ENCODE measurements around the gene RAP1A.
"Not testable (repeated sequence)": the region's sequence is repeated elsewhere in the genome, so short reads cannot be mapped to it uniquely, and the experiment has no call there.

RAP1A gene

DNA sequence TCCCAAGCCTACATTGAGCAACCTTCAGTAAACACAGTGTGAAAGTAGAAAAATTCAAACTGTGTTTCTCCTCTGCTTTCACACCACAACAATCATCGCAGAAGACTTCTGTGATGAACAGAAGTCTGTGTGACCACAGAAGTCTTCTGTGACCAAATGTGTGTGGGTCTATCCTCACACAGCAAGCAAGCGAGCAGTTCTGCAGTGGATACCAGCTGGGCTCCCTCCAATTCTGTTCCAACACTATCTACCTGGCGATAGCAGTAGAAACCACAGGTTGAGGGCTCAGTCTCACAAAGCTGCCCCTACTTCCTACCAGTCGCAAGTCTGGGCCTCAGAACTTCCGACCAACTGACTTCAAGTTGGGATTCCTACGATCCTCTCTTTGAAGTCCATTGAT is 21.0 kb upstream of the RAP1A start:
- DNase-seq, result no peak

DNA sequence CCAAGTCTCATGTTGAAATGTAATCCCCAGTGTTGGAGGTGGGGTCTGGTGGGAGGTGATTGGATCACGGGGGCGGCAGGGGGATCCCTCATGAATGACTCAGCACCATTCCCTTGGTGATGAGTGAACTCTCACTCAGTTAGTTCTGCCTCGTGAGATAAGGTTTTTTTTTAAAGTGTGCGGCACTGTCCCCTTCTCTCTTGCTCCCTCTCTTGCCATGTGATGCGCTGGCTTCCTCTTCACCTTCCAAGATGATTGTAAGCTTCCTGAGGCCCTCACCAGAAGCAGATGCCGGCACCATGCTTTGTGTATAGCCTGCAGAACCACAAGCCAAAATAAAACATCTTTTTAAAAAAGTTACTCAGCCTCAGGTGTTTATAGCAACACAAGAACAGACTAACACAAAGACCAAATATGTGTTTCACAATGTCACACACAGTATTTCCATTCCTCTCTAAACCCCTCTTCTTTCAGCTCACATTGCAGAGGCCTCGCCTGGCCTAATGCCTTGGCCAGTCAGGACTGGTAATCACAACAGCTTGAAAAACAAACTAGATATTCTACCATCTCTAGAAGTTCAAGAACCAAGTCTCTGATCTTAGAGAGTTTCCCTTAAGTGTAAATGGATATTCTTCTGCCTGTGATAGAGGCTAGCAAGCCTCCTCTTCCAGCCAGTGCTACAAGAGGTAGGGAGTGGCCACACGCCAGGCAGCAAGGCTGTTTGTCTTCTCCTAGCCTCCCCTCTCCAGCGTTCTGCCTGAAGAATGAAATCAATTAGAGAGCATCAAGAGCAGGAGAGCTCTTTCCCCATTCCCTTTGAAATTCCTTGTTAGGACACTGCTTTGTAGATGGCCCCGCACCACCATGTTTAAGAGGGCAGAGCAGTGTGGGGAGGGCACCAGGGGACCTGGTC is 19.6 kb upstream of the RAP1A start:
- peak in 1 of 2 donors; percentile 32 for DNase-seq

DNA sequence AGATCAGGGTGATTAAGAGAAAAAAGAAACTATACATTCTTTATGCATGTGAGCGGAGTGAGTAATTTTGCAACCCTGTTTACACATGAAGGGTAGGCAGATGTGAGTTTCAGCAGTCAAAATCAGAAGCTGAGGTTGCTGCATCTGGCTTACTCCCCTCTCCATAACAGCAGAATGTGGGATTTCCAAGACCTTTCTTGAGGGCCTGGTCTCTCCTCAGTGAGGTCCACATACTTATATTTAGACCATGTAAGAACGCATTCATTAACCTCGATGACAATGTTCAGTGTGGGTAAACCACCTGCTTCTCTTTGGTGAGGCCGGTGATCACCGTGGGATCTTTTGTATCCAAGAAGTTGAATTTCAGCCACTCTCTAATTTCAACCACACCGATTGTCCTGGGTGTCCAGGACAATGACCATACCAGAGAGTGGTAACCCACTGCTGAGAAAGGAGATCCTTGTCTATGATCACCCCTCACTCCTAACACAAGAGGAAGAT is 18.7 kb upstream of the RAP1A start:
- DNase-seq, result no peak

DNA sequence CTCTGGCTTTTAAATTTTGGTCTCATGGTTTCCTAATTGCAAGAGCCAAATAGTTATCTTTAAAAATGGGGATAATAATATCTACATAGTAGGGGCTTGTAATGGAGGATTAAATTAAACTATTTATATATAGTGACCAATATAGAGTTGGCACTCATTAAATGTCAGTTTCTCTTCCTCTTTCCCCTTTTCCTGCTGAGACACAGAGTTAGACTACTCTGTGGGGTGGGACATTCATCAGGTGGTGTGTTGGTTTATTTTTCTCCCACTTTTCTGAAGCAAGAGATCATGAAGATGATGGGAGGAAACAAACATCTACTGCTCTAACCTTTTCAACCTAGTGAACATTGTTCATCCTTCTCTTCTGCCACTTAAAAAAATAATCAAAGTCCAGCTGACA is 17.3 kb upstream of the RAP1A start:
- DNase-seq, result no peak

DNA sequence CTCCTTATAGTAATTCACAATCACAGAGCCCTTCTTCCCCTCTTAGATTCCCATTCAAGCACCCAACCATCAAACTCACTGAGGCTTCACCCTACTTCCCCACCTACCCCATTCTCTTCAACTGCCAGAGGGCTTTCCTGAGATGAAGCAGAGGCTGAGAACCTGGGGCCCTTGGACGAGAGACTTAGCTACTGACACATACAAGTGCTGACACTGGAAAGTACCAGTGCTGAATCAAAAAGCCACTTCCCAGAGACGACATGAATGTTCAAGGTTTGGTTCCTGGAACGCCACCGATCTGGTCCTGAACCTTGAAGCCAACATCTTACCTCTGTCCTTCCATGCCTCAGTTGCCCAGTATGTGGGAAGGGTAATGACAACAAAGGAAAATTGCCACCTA is 16.6 kb upstream of the RAP1A start:
- peak; percentile 50 to 51 for DNase-seq

DNA sequence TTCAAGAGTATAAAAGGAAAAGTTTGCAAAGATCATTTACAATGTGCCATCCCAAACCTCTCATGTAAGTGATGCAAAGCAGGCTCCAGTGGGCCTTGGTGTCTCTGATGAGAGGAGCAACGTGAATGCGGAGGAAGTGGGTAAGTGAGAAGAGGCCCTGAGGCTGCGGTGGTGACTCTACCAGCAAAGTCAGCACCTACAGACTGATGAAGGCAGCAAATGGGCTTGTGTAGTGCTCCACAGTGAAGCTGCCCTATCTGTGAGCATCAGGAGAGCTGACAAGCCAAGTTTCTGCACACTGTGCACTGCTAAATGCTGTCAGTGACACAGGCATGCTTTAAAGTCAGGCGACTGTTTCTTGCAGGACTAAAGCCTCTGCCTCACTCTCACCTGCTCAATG is 15.6 kb upstream of the RAP1A start:
- DNase-seq, result peak; percentile 71 to 77

DNA sequence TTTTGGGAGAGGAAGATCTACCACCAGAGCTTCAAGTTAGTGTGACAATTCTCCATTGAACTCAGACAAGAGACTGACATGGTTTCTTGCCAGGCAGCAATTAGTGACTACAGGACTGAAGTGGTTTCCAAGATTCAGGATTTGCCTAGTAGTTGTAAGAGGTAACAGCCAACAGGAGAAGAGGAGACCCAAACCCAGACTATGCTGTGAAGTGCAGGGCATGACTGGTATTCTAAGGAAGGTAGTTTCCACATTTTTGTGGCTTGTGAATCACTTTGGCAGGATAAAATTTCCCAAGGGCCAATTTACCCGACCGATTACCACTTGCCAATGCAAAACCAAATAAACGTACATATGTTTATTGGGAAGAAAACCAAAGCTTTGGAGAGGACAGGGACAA is 14.7 kb upstream of the RAP1A start:
- no peak for DNase-seq

DNA sequence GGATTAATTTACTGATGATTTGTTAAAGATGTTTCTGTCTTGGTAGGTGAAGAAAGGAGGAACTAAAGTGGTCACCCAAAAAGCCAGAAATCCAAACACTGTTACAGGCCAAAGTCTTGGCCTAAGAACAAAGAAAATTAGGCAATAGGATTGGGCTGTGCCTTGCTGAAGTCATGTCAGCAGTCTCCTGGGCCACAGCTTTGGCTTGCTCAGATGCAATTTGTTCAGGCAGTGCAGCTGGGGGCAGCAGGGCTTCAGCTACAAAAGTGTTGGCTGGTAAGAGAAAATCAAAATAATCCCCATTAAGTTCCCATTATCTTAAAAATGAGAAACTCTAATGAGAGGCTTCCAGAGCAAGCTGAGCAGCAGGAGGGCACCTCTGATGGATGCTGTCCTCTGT is 14.0 kb upstream of the RAP1A start:
- DNase-seq, result no peak

DNA sequence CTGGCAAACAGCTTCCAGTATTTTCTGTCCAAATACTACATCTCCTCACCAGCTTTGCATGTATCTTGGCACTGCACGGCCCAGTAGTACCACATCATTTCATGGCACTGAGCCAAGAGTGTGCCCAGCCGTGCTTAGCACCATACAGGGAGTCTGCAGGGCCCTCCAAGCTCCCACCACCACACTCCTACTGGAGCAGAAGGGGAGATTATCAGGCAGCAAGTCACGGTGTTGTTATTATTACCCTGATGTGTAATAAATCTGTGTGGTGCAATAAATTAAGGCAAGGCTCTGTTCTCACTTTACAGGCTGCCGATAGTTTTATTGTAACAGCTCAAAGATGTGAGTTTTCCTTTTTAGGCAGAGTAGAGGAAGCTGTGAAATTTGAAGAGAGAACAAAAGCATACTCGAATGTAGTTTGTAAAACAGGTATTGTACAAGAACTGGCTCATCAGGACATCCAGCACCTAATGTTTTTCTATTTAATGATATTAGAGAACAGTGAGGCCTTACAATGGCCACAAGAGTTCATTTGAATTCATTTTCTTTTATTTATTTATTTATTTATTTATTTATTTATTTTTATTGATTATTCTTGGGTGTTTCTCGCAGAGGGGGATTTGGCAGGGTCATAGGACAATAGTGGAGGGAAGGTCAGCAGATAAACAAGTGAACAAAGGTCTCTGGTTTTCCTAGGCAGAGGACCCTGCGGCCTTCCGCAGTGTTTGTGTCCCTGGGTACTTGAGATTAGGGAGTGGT is 13.0 kb upstream of the RAP1A start:
- not testable (repeated sequence) for DNase-seq

DNA sequence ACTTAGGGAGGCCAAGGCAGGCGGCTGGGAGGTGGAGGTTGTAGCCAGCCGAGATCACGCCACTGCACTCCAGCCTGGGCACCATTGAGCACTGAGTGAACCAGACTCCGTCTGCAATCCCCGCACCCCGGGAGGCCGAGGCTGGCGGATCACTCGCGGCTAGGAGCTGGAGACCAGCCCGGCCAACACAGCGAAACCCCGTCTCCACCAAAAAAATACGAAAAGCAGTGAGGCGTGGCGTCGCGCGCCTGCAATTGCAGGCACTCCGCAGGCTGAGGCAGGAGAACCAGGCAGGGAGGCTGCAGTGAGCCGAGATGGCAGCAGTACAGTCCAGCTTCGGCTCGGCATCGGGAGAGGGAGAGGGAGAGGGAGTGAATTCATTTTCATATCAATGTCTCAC is 11.1 kb upstream of the RAP1A start:
- not testable (repeated sequence) for DNase-seq

DNA sequence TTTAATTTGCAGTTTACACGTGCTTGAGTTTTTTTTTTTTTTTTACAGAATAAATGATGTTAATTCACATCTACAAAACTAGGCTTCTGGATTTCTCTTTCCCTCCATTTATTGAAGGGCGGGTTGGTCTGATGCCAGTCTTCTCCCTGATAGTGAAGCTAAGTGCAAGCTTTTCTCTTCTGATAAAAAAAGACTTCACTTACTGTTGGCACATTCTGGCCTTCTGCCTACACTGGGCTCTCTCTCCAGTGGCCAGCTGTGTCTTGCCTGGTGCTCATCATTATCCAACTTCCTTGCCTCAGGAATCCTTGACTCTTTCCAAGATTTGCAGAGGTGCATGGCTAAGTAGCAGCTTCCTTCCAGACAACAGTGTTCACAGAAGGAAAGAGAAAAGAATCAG is 7.6 kb upstream of the RAP1A start:
- DNase-seq, result no peak

DNA sequence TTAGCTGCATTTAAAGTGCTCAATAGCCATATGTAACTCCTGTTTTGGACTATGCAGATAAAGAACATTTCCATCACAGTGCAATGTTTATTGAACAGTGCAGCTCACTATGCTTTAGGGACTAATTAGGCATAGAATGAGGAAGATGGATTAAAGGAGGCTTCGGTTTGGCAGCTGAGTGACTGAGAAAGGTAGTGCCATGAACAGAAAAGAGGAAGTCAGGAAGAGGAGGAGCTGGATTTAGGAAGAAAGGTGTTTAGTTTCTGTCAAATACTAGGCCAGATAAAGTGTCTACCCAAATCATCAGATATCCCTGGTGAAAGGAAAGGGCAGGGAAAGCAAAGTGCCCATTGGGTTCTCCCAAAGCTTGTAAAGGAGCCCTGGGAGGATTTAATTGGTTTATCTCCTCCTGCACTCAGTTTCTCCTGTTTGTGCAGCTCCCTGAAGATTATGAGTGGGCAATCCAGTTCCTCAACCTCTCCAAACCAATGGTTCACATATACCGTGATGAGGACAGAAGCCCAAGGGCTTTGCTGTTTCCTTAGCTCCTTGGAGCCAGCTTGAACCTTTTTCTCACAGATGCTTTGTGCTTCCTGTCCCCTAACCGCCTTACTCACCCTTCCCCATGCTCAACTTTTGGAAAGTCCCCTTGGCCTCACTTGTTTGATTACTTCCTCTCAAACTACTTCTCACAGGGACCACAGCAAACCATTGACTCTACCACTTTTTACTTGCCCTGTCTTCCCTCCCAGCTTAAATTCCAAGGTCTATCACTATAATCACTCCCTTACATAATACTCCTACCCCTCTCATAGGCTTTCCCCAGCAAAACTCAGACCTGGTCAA is 3.5 kb upstream of the RAP1A start:
- peak in 1 of 2 donors; percentile 49 for DNase-seq

DNA sequence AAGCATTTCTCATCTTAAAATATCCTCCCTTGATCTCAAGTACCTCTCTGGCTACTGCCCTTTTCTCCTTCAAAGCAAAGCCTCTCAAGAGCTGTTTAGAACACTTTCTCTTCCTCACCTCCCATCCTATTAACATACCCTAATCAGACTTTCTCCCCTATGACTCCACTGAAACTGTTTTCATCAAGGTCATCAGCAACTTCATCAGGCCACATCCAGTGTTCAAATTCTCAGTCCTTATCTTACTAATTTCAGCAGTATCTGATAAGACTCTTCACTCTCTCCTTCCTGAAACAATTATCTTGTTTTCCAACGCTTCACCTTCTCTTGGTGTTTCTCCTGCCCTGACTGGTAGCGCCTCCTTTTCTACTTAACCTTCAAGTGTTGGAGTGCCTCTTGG is 1.5 kb upstream of the RAP1A start:
- no peak for DNase-seq

DNA sequence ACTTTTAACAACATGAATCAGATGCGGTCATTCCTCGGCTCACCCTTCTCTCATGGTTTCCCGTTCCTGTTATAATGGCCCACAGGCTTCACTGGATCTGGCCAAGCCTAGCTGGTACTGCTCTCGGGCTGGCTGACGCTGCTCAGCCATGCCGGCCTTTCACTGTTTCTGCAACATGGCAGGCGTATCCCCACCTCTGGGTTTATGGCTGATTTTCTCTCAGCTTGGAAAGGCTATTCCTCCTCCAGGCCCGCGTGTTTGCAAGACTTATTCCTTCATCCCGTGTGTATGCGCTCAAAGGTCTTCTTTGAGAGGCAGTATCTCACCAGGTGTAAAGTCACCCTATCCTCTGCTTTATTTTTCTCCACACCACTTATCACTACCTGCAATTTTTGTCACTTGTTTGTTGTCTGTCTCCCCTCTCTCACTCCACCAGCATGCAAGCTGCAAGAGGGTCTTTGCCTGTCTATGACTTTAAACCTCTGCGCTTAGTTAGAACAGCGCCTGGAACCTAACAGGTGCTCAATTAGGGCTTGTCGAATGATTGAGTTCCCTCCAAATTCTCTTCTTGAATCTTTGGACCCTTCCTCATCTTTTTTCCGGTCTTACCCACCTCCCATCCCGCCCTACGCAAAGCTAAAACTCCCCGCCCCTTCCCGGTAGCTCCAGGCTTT is 491 bp upstream of the RAP1A start:
- DNase-seq, result no peak

DNA sequence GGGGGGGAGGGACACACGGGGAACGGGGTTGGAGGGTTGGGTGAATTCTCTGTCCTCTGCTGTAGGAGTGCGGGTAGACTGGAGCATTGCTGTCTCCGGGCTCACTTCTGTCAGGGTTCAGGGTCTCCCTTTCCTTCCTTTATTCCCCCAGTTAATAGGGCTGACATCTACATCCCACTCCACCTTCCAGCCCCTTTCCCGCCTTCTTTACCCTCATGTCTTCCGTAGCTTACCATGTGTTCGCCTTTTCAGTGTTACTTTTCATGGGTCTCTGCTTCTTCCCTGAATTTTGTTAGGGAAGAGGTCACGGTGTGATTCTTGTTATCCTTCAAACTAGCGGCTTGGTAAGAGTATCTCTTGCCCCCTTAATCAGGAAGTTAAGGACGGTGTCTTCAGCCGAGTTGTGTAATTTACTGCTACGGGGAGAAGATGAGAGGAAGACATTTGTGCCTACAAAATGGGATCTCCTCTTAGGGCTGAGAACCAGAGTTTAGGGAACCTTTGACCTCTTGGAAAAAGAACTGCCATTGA is 917 bp downstream of the RAP1A start:
- DNase-seq, result no peak

DNA sequence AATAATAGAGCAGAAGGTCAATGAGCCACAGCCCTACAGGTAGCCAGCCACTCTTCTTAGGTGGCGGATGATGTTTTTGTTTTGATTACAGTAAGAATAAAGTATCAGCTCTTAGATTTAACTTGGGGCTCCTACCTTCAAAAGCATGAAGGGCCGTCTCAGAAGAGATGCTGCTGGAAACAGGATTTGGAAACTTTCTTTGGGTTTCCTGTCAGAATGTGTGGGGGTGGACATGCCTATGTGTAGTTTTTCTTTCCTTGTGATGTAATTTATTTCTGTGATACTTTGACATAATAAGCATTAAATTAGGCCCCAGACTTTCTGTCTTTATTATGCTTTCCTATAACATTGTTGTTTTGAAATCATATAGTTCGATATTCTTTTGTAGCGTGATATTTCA is 1.5 kb downstream of the RAP1A start:
- DNase-seq, result no peak

DNA sequence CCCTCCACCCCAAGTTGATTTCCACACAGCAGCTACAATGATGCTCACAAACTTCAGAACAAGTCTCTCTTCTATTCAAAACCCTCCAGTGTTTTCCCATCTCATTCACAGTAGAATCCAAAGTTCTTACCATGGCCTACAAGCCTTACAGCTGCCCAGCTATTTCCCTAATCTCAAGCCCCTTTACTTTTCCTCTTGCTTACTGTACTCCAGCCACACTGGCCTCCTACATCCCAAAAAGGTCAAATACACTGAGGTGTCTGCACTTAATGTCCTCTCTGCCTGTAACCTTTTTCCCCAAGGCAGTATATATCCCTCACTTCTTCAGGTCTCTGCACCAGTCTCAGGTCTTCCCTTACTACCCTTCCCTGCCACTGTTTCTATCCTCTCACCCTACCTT is 2.6 kb downstream of the RAP1A start:
- no peak for DNase-seq

DNA sequence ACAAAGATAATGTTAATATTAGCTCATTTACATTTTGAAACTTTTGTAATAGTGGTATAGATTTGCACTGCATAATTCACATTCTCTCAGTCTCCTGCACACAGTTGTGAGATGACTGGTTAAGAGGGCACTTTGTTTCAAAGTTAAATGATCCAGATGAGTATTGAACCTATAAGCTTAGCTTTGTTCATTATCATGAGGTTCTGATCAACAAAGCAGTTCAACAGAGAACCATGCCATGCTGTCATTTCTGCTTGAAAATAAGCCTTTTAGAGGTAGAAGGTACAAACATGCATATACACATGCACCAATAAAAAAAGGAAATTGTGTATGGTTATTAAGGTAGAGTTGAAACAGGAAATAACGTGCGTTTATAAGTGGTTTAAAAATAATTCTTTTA is 4.8 kb downstream of the RAP1A start:
- no peak for DNase-seq

DNA sequence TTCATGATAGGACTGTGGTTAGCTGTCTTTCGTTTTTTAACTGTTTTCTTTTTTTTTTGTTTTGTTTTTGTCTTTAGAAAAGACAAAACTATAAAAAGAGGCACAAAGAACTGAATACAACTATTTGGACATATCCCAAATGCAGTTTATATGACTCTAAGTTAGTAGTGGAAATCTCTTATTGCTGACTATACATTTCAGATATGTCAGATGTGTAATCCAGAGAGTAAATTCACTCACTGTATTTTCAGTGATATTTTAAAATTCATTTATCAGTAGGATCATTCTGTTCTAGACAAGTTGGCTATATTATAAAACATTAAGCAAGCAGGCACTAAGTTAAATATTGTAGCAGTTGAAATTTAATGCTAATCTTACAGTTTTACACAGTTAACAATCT is 5.7 kb downstream of the RAP1A start:
- DNase-seq, result no peak

DNA sequence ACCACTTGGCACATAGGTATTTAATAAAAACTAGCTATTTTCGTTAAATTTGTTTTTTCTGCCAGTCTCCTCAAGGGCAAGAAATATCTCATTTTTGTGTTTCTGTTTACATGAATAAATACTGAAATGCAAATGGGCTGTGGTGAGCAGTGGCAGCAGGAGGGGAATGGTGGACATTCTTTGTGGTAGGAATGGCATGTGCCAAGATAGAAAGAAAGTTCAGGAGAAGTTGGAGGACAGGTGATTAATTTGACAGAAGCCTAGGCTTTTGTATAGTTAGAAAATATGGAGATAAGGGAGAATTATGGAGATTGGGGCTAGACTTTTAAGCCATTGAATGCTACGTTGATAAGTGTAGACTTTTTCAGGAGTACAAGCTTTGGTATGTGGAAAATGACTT is 8.6 kb downstream of the RAP1A start:
- no peak for DNase-seq

DNA sequence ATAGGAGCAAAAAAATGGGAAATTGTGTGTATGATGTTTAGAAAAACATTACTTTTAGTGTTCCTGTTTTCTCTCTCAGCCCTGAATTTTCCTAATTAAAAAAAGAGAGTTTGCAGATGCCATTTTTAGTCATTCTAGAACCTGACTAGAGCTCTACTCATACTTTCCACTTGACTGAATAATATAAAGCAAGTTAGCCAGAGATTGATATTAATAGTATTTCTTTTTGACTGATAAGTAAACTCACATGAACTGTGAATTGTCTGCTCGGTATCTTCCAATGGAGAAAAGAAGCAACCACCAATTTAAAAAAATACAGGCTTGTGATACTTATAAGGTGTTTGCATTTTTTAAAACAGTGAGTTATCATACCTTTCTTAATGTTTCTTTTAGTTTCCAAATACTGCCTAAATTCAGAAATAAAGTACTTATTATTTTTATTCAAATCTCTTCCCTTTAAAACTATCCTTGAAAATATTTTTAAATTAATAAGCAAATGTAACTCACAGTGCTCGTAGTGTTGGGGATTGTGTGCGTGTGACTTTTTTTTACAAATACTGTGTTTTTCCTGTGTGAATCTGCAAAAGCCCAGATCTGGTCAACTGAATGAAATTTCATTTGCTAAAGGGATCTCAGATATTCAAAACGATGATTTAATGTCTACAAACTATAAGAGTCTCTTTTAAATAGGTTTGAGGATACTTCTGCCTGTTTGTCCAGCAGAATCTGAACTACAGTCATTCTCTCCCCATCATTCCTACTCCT is 9.8 kb downstream of the RAP1A start:
- no peak for DNase-seq

DNA sequence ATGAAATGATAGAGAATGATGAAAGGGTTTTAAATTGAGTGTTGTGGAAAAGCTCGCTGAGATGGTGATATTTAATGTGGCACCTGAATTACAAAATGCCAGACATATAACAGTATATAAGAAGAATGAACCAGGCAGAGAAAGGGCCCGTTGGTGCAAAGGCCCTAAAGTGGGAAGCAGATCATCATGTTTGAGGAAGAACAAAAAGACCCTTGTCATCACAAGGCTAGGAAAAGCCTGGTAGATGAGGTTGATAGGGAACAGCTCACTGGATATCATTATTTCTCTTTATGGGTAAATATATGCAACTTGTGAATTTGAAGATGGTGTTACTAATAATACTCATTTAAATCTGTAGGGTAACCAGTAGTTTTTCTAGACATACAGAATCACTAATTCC is 11.0 kb downstream of the RAP1A start:
- DNase-seq, result no peak

Measured in stimulated activated CD4-positive, alpha-beta T cell treated with anti-CD3 and anti-CD28 coated beads, Interleukin-2, amount 100 ng/mL, for 24 hours (primary cell).